HG02943 (cell line): ENCODE results near the gene MTARC2.
"Not testable (repeated sequence)": the region's sequence is repeated elsewhere in the genome, so short reads cannot be mapped to it uniquely, and the experiment has no call there.

Source experiments
- ATAC-seq: cut with Tn5 transposase; IDR thresholded peaks from one replicate; pipeline ENCODE4 v1.9.1; 2021; ENCODE audit warnings: mild to moderate bottlenecking, low read depth, moderate library complexity; ENCODE audit not compliant: unreplicated experiment

Gene MTARC2

DNA sequence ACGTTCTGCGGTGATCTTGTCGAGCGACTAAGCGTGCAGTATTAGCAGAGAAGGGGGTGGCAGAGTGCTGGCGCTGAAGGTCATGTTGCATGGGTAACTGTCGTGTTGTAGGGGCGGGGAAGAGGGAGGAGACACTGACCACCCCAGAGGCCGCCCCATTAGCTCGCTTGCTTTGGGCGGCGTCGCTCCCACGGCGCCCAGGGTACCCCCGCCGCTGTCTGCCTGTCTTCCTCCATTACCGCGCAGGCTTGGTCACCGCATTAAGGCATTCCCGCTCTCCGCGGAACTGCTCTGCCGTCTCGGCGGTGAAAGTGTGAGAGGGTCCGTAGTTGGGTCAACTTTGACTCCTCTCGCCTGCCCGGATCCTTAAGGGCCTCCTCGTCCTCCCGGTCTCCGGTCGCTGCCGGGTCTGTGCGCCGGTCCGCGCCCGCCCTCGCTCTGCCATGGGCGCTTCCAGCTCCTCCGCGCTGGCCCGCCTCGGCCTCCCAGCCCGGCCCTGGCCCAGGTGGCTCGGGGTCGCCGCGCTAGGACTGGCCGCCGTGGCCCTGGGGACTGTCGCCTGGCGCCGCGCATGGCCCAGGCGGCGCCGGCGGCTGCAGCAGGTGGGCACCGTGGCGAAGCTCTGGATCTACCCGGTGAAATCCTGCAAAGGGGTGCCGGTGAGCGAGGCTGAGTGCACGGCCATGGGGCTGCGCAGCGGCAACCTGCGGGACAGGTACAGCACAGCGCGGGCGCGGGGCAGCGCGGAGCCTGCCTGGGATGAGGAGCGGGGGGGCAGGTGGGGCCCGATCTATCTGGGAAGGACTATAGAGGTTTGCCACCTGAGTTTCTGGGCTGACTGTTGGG lies at the start of gene MTARC2:
TSS of gene MTARC2 (plus strand) at position 234 of the 846 bp plus-strand sequence. CDS start at position 444, 210 bp downstream.
- no peak for ATAC-seq

DNA sequence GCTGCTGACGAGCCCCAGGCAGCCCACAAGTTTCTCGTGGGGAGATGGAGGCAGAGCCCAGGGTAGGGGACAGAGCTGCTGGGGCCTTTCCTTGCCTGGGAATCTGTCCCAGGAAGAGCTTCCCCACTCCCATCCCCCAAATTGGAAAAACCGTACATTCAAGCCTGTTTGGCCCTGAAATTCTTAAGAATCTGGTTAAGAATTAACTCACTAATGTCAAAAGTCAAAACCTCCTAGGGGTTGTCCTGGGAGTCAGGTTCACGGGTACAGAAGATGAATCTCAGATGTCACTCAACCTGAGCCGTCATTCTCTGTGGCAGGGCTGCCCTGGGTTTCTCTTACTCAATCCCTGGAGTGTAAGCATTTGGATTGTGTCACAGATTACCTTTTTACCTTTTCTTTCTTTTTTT lies 49.5 kb upstream of the MTARC2 start:
- ATAC-seq, result no peak

DNA sequence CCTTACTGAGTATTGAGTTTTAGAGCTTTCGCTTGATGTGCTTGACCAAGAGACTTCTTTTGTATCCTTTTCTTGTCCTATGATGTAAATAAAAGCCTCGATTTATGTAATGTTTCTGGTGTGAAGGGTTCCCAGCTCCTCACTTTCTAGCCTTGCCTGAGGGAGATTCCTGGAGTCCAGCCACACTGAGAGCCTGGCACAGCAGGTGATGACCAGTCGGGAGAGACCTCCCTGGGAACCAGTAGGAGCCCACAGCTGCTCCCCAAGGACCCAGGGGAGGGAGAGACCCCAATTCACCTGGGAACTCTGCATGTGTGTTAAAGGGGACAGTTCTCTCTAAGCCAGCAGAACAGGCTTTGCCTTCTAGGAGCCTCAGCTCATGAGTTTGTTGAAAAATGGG lies 49.1 kb upstream of the MTARC2 start:
- no peak for ATAC-seq

DNA sequence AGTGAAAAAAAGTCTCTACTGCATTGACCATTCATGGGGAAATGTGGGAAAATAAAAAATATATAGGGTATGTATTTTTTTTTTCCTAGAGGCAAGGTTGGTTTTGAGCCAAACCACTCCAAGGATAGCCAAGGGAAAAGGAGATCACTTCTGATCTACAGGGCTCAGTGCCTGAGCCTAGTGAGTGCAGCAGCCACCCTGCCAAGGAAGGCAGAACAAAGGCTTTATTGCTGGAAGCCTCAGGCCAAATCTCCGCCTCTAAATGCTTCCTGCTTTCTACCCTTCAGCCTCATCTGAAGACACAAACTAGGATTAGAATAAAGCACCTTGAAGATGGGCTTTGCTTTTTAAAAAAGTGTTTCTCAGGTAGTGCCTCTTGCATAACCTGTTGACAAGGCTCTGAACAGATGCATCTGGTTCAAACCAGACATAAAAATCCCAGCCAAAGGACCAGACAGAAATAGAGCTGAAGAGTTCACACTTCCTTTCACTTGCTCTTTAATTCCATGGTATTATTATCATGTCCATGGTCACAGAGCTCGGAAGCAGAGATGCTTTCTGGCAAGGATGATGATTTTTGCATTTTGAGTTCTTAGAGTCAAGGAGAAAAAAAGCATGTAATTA lies 47.5 kb upstream of the MTARC2 start:
- no peak for ATAC-seq

GRCh38 chr1:220701974-220702373 lies 46.1 kb upstream of the MTARC2 start:
- no peak for ATAC-seq

- no peak for ATAC-seq
Measured at GRCh38 chr1:220702733-220703270, 45.3 kb upstream of the MTARC2 start.

DNA sequence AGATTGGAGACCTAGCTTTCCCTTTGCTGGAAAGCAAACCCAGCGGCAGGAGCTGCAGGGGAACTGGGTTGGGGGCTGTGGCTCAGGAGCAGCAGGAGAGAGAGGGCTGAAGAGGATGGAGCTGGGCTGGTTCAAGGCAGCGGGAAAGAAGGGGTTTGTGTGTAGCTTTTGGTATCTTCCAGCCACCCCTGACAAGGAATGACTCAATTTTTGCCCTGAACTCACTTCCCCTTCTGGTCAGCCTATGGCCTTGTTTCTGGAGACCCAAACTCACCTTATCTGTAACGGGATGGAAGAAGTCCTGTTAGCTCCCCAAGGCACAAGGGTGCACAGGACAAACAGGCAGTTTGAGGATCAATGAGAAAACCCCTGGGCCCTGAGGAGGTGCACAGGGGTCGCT lies 44.8 kb upstream of the MTARC2 start:
- no peak for ATAC-seq

DNA sequence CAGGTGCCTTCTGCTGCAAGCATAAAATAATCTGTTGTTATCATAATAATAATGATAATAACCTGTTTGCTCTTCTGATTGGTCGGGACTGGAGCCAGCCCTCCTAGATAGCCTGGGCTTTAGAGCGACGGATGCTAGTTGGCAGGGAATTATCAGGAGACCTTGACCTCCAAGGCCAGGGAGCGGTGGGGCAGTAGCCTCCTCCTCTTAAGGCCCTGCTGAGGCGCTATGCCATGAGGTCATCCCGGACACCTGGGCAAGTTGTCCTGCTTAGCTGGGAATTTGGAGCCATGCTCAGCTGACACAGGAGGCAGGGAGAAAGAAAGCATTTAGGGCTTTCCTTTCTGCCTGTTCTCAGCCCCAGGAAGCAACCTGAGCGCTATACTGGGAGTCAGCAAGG lies 42.3 kb upstream of the MTARC2 start:
- ATAC-seq, result no peak

DNA sequence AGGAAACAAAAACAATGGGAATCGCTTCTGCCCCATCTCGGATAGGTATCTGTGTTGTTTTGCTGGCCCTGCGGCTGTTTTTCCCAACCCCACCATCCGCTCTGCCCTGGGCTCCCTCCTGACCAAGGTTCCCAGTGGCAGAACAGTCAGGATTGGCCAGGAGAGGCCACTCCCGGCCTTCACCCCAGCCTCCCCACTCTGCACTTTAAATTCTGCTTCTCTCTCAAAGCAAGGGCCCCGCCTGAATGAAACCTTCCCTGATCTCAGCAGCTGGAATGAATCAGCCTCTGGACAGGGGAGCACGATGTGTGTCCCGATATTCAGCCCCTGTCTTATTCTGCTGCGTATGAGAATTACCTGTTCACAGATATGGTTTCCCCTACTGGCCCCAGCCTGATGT lies 41.6 kb upstream of the MTARC2 start:
- no peak for ATAC-seq

DNA sequence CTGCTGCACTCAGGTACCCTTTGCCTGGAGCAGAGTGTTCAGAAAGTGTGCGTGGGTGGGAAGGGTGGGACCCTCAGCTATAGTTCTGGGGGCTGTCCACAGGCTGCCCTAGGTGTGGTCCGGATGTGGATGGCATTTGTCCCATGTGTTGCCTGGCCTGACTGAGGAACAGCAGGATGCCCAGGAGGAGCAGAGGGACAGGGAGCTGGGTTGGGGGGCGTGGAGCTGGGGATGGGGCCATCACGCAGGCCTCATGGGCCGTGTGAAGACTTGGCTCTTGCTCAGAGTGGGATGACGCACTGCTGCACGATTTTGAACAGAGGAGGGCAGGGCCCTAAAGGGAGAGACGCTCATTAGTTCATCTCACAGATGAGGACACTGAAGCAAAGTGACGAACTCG lies 41.0 kb upstream of the MTARC2 start:
- ATAC-seq, result no peak

DNA sequence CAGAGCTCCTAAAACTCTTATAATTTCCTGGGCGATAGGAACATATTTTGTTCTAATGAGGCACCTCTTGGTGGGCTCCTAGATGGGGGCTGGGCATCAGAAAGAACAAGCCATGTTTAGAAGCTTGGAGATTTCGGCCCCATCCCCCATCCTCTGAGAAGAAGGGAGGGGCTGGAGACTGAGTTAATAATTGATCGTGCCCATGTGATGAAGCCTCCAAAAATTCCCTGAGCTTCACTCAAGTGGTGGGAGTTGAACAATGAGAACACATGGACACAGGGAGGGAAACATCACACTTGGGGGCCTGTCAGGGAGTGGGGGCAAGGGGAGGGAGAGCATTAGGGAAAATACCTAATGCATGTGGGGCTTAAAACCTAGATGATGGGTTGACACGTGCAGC lies 39.9 kb upstream of the MTARC2 start:
- no peak for ATAC-seq

- ATAC-seq, result no peak
Measured at GRCh38 chr1:220708936-220709801, 39.0 kb upstream of the MTARC2 start.

GRCh38 chr1:220710333-220710732 lies 37.8 kb upstream of the MTARC2 start:
- ATAC-seq, result no peak

GRCh38 chr1:220711056-220711809 lies 36.9 kb upstream of the MTARC2 start:
- ATAC-seq, result no peak

- not testable (repeated sequence) for ATAC-seq
Measured at GRCh38 chr1:220715986-220716385, 32.1 kb upstream of the MTARC2 start.

GRCh38 chr1:220717800-220718640 lies 30.1 kb upstream of the MTARC2 start:
- ATAC-seq, result no peak

DNA sequence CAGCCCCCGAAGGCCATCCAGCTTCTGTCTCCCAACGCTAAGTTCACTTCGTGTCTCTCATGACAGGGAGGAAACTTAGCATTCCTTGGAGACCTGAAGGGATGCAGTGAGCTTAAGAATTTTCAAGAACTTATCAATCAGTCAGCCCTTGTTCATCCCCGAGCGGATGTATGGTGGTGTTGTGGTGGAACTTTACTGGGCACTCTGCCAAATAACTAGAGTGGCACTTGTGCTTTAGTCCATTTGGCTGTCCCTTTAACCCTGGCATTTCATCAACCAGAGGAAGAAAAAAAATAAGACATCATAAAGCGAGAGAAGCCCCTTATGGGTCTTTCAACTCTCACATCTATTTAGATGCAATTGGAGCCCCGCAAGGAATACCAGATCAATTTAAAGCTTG lies 26.9 kb upstream of the MTARC2 start:
- ATAC-seq, result not testable (repeated sequence)

GRCh38 chr1:220726634-220727033 lies 21.5 kb upstream of the MTARC2 start:
- ATAC-seq, result no peak

- ATAC-seq, result no peak
Measured at GRCh38 chr1:220727519-220727918, 20.6 kb upstream of the MTARC2 start.
